ENCODE results near the gene IFNA2.
A peak's percentile ranks its signal among the peaks of the same experiment; 100 is the strongest.
"Not testable (repeated sequence)": the region's sequence is repeated elsewhere in the genome, so short reads cannot be mapped to it uniquely, and the experiment has no call there.

Gene IFNA2

GRCh38 chr9:21385131-21385670 is at the start of gene IFNA2:
IFNA2 (minus strand) TSS chr9:21385398; CDS start chr9:21385329, 69 bp downstream.
- no peak for DNase-seq

GRCh38 chr9:21435015-21435383 is 49.8 kb upstream of the IFNA2 start:
- DNase-seq = not testable (repeated sequence)

GRCh38 chr9:21434202-21435014 is 49.2 kb upstream of the IFNA2 start:
- peak; percentile 13 for DNase-seq

GRCh38 chr9:21432672-21433425 is 47.7 kb upstream of the IFNA2 start:
- no peak for DNase-seq

GRCh38 chr9:21429191-21429590 is 44.0 kb upstream of the IFNA2 start:
- no peak for DNase-seq

GRCh38 chr9:21428235-21428634 is 43.0 kb upstream of the IFNA2 start:
- no peak for DNase-seq

- no peak for DNase-seq
Observed at GRCh38 chr9:21415493-21416267, 30.5 kb upstream of the IFNA2 start.

- DNase-seq = no peak
Observed at GRCh38 chr9:21414220-21414940, 29.2 kb upstream of the IFNA2 start.

- DNase-seq = no peak
Observed at GRCh38 chr9:21413624-21414023, 28.4 kb upstream of the IFNA2 start.

GRCh38 chr9:21413151-21413550 is 28.0 kb upstream of the IFNA2 start:
- no peak for DNase-seq

- no peak for DNase-seq
Observed at GRCh38 chr9:21412107-21412506, 26.9 kb upstream of the IFNA2 start.

- DNase-seq = no peak
Observed at GRCh38 chr9:21408817-21409216, 23.6 kb upstream of the IFNA2 start, which contains the start of gene IFNA8. IFNA8 (plus strand) TSS chr9:21409117; CDS start chr9:21409177, 60 bp downstream.

- no peak for DNase-seq
Observed at GRCh38 chr9:21404146-21404545, 18.9 kb upstream of the IFNA2 start.

- no peak for DNase-seq
Observed at GRCh38 chr9:21402386-21403251, 17.4 kb upstream of the IFNA2 start.

GRCh38 chr9:21399956-21400355 is 14.8 kb upstream of the IFNA2 start:
- DNase-seq = no peak

GRCh38 chr9:21398955-21399489 is 13.8 kb upstream of the IFNA2 start:
- DNase-seq = no peak

GRCh38 chr9:21395778-21396717 is 10.8 kb upstream of the IFNA2 start:
- DNase-seq = peak; percentile 35

- DNase-seq = no peak
Observed at GRCh38 chr9:21392270-21392669, 7.1 kb upstream of the IFNA2 start.

GRCh38 chr9:21383627-21384026 is 1.6 kb downstream of the IFNA2 start:
- no peak for DNase-seq
